ENCODE results near the gene NEK11. TPM values are rescaled to one million over a fixed set of nuclear protein-coding genes. Genes with fewer than 3 reads are reported as not detected.
A peak's percentile ranks its signal among the peaks of the same experiment; 100 is the strongest.
"Not testable (repeated sequence)": the region's sequence is repeated elsewhere in the genome, so short reads cannot be mapped to it uniquely, and the experiment has no call there.

NEK11 gene
- total and polyA plus RNA-seq, 2 experiments from 2014 or later, result 1.7 to 2.0 TPM

GRCh38 chr3:131370935-131371687 is 344.4 kb downstream of the NEK11 start:
- TF ChIP-seq CTCF (IDR thresholded peaks at IDR 0.05; ENCODE audit: low read depth, low read length), result no peak
- H3K4me3 ChIP-seq, result no peak overlapping the region
- H3K27ac ChIP-seq, result no peak overlapping the region
- peaks cover 7% of the 10 kb centered on the region for H3K4me1 ChIP-seq (ENCODE audit: low read depth)
- DNase-seq (ENCODE audit: low read depth in 1 of 2, low spot score in 1 of 2), result peak in 1 of 2 donors; percentile 15
- no peaks in the 10 kb centered on the region for H3K36me3 ChIP-seq
- no peaks in the 10 kb centered on the region for H3K27me3 ChIP-seq
- H3K9me3 ChIP-seq (ENCODE audit: low read depth), result no peaks in the 10 kb centered on the region

- Histone ChIP-seq H3K9me3 (ENCODE audit: low read depth) (no peaks in the 10 kb centered on the region), H3K36me3 (no peaks in the 10 kb centered on the region), H3K4me3 (no peak overlapping the region), H3K27ac (no peak overlapping the region), H3K4me1 (ENCODE audit: low read depth) (peaks cover 7% of the 10 kb centered on the region), H3K27me3 (no peaks in the 10 kb centered on the region)
- no peak for DNase-seq (ENCODE audit: low read depth in 1 of 2, low spot score in 1 of 2)
- no peak for TF ChIP-seq CTCF (IDR thresholded peaks at IDR 0.05; ENCODE audit: low read depth, low read length)
Measured at GRCh38 chr3:131371688-131372066, 345.0 kb downstream of the NEK11 start.

- Histone ChIP-seq H3K36me3 (no peaks in the 10 kb centered on the region), H3K4me1 (ENCODE audit: low read depth) (peaks cover 7% of the 10 kb centered on the region), H3K27ac (no peak overlapping the region), H3K9me3 (ENCODE audit: low read depth) (no peaks in the 10 kb centered on the region), H3K27me3 (no peaks in the 10 kb centered on the region), H3K4me3 (no peak overlapping the region)
- TF ChIP-seq CTCF (IDR thresholded peaks at IDR 0.05; ENCODE audit: low read depth, low read length), result no peak
- DNase-seq (ENCODE audit: low read depth in 1 of 2, low spot score in 1 of 2), result no peak
Measured at GRCh38 chr3:131374741-131375140, 348.1 kb downstream of the NEK11 start.

- DNase-seq (ENCODE audit: low read depth in 1 of 2, low spot score in 1 of 2); H3K9me3 ChIP-seq (ENCODE audit: low read depth); H3K4me1 ChIP-seq (ENCODE audit: low read depth); H3K27me3 ChIP-seq; H3K36me3 ChIP-seq; H3K27ac ChIP-seq: not testable (repeated sequence)
- peak overlapping the region; percentile 77 for H3K4me3 ChIP-seq
Measured at GRCh38 chr3:131380821-131381444, 354.3 kb downstream of the NEK11 start.

- H3K9me3 ChIP-seq (ENCODE audit: low read depth), result no peaks in the 10 kb centered on the region
- H3K27me3 ChIP-seq, result no peaks in the 10 kb centered on the region
- TF ChIP-seq CTCF (IDR thresholded peaks at IDR 0.05; ENCODE audit: low read depth, low read length), result no peak
- peak within 1 kb of the TSS; percentile 64 for H3K27ac ChIP-seq
- peak; percentile 99 to 100 for DNase-seq (ENCODE audit: low read depth in 1 of 2, low spot score in 1 of 2)
- H3K36me3 ChIP-seq, result peaks cover 4% of the 10 kb centered on the region
- peak within 1 kb of the TSS; percentile 77 for H3K4me3 ChIP-seq
- H3K4me1 ChIP-seq (ENCODE audit: low read depth), result peaks cover 6% of the 10 kb centered on the region
Measured at GRCh38 chr3:131381445-131382291, 355.0 kb downstream of the NEK11 start, which contains the start of gene NUDT16. Gene NUDT16 (plus strand): TSS chr3:131381774. CDS start chr3:131381805, 31 bp downstream.
